NCI-H446 treated with DMSO at 0.1 percent for 48 hours (cell line): ENCODE measurements around the gene GNAQ.
"Not testable (repeated sequence)": the region's sequence is repeated elsewhere in the genome, so short reads cannot be mapped to it uniquely, and the experiment has no call there.

Experiments
- DNase-seq: peaks from one replicate; lab custom pipeline; 2025; lab: John Stamatoyannopoulos, UW

GNAQ gene

DNA sequence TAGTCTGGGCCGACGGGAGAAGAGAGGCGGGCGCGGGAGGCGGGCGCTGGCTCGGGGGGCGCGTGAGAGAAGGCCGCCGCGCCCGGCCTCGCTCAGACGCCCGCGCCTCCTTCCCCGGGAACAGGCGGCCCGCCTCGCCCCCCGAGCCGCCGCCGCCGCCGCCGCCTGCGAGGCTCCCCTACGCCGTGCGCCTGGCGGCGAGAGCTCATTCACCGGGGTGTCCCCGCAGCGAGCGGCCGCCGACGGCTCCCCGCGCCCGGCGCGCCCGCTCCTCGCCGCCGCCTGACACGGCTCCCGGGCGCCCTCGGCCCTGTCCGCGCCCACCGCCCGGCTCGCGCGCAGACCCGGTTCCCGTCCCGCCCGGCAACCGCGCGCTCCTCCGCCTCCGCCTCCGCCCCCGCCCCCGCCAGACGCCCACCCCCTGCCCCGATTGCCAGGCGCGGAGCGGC, at the start of gene GNAQ:
Gene GNAQ (minus strand): TSS at position 368 of the 449 bp plus-strand sequence. CDS start 576 bp downstream, outside the sequence.
- DNase-seq, result no peak

DNA sequence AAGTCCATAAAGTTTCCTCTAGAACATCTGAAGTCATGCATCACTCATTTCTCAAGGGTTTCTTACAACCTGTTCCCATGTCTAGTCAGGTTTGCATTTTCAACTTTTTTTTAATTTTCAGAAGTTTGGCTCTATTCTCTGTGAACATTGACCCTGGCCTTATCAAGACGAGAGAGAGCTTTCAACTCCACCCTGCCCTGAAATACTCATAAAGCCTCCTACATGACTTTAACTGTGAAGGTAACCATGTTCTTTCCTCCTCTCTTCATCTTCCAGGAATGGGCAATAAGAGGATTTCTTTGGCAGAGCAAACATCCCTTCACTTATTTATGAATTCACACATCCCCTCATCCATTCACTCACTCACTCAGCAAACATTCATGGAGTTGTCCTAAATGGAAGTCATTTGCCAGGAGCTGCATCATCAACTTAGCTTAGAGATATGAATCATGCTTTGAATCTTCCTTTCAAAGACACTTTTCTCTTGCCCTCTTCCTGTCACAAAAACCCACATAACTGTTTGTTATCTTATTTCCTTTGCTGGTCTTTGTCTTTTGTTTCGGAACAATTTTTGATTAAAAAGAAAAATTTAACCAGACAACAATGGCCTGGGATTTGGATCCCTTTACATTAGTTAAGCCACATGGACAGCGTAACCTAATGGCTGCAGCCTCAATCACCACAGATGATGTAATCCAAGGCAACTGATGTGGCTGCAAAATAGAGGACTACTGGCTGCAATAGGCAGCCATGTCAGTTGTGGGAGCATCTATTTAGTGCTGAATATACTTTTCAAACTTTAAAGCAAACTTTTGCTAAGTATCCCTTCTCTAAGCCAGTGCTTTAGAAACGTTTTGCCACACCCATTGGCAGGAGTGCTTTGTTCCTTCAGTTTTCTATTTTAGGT, 43.0 kb upstream of the GNAQ start:
- no peak for DNase-seq

DNA sequence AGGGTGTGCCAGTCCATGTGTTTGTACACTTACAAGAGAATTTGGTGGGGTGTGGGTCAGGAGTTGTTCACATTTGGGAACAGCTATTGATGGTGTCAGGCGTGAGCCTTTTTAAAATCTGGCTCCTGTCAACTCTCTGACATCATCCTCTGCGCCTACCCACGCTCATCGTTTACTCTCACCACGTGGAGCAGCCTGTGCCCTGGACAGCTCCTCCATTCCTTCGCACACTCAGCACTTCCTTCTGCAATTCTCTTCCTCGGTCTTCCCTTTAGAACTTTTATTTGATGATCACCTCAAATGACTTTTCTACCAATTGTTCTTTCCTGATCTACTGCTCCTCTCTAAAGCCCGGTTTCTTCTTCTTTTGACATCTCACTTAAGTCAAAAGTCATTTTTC, 42.1 kb upstream of the GNAQ start:
- DNase-seq, result no peak

DNA sequence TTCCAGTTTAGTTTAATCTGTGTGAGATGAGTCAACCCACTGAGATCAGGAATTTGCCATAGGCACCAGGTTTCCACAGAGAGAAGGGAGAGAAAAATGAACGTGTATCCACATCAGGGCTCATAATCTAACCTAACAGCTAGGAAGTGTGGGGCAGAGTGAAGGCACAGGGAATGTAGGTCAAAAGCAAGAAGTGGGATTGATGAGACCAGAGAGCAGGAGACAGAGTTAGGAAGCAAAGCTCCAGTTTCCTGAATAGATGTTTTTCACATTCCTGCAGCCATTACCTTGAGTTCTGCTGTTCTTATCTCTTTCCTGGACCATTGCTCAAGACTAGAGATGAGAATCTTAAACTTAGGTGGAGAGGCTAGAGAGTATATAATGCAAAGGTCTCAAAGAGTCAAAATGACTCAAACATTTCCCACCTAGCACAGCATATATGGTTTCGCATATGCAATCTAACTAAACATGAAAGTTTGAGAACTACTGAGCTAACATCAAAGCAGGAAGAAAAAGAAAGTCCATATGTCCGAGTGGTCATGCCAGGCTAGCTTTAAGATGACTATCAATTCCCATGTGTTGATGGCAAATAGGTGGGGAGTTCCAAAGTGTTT, 41.1 kb upstream of the GNAQ start:
- no peak for DNase-seq

DNA sequence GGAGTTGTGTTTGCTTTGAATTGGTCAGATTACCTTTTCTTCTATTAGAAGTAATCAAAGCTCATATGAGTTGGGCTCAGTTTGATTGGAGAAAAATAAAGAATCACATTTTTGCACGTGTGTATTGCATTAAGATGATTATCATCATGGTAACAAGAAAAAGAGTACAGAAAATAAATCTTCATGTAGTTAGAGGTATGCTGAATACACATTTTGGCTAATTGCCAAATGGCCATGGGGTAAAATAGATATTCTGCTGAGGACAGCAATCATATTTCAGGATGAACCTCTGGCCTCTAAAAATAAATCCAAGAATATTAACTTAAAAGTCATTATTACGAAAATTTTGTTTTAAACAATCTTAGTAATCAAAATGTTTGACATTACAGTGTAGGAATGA, 38.9 kb upstream of the GNAQ start:
- DNase-seq, result no peak

DNA sequence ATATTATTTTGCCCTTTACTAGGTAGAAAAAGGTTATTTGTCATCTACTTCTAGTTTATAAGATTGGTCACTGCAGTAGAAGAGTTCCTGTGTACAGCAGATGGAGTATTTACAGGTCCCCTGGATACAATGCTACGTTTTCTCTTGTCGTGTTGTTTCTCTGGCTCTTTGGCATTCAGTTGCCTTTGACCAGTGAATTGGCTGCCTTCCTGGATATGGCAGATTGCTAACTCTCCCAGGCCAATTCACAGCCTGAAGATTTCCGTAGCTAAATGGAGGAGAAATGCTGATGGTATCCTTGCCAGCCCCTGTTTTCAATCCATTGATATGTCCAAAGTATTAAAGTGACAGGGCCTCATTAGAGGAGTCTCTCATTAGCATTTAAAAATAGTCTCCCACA, 32.5 kb upstream of the GNAQ start:
- DNase-seq, result peak; percentile 54

DNA sequence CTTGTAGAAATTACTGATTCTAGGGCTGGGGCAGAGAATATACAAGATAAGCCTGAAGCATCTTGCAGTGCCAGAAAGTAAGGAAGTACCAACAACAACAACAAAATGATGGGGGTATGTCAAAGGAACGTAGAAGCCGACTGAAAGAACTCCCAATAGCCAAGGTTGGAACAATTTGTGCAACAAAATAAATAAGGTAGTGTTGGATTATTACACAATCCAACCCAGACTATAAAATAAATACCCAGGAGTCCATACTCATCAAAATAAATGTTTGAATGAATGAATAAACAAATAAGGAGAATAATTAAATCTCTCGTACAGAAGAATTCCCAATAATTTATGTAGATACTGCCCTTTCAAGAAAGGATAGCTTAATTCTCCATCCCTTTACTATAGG, 31.1 kb upstream of the GNAQ start:
- DNase-seq, result no peak

DNA sequence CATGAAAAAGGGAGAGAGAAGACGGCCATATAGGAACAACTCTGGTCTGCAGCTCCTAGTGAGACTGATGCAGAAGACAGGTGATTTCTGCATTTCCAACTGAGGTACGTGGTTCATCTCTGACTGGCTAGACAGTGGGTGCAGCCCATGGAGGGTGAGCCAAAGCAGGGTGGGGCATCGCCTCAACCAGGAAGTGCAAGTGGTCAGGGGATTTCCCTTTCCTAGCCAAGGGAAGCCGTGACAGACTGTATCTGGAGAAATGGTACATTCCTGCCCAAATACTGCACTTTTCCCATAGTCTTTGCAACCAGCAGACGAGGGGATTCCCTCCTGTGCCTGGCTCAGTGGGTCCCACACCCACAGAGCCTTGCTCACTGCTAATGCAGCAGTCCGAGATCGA, 22.6 kb upstream of the GNAQ start:
- not testable (repeated sequence) for DNase-seq

DNA sequence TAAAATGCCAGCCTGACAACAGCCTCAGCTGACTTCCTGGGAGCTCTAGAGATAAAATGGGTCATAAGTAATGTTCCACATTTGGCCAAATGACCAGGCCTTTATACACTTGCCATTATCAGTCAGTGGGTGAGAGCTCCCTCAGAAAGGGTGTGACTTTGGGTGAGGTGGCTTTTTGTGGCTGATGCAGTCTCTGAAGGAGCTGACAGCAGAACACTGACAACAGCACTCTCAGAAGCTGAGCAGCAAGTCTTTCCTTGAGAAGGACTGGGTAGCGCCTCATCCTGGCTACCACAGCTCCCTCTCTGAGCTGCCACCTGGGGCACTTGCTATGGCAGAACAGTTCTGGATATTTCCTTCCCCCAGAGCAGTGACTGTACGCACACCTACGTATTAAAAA, 22.0 kb upstream of the GNAQ start:
- DNase-seq, result no peak

DNA sequence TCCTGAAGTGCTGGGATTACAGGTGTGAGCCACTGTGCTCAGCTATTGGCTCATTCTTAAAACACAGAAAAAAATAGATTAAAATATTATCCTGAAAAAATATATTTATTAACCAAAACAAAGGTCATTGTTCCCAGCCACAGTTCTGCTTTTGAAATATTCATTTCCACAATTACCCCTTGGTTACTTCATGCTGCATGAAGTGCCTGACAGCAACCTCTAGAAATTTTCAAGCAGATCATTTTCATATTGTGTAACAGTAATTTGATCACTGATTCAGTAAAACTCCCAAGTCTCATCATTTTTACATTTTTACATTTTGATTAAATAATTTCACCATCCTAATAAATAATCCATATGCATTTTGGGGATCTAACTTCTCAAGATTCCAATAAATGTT, 18.8 kb upstream of the GNAQ start:
- no peak for DNase-seq

DNA sequence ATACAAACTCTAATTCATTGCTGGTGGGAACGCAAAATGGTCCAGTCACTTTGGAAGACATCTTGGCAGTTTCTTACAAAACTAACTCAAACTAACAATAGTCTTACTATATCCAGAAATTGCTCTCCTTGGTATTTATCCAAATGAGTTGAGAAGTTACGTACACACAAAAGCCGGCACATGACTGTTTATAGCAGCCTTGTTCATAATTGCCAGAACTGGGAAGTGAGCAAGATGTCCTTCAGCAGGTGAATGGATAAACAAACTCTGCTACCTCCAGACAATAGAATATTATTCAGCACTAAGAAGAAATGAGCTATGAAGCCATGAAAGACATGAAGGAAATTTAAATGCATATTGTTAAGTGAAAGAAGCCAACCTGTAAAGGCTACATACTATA, 17.9 kb upstream of the GNAQ start:
- DNase-seq, result no peak

DNA sequence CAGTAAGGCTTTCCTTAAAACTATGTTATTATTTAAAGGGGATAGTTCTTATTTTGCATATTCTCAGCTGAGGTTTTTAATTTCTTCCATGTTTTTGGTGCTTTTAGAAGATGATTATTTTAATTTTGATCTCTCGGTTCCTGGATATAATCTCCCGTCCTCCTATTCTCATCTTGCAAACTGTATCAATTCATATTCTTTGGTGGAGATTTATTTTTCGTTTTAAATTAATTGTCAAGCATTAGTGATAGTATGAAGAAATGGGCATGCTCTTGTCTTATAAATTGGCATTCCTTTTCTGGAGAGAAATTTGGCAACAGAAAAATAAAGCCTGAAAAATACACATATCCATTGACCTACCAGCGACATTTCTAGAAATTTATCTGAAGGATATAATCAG, 15.5 kb upstream of the GNAQ start:
- no peak for DNase-seq

DNA sequence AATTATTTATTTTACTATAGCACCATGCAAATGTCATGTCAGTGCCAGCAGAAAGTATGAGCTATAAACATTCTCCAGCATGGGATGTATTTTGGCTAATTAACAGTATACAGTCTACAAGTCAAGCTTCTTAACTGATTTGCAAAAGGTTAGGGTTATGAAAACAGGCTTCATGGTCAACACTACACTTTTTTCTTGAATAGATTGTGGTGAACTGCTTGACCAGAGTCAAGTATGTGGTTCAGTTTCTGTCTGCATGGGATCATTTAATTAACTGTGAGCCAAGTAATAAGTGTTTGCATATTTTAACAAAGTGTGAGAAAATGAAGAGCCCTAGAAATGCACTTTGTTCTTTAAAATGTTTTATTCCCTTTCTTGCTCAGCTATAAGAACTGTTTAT, 14.5 kb upstream of the GNAQ start:
- no peak for DNase-seq

DNA sequence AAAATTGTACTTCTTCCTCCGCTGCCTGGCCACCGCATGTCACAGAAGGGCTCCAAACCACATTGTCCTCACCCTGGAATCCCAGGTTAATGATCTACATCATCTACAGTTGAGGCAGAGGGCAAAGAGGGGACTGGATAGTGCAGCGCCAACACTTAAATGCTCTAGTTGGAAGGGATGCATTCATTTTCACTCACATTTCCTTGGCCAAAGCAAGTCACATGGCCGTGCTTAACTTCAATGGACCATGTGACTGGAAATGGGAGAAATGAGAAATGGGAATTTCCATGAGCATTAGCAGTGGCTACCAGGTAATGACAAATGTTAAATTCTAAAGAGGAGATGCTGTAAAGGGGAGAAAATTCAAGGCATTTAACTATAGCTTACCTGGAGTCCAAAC, 13.3 kb upstream of the GNAQ start:
- no peak for DNase-seq

DNA sequence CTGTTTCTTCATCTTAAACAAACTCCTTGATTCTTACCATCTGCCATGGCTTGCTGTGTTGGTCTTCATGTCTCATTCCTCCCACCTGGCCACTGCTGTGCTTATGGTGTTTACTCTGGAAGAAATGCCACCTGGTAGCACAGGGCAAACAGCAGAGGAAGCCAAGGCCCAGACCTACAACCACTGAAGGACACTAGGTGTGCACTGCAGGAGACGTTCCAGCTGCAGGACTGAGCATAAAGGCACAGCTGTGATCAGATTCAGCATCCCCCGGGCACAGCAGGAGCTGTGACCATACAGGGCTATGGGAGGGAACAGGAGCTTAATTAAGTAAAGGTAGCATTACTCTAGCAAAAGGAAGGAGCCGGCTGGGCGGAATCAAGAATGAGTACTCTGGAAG, 12.6 kb upstream of the GNAQ start:
- DNase-seq, result no peak

DNA sequence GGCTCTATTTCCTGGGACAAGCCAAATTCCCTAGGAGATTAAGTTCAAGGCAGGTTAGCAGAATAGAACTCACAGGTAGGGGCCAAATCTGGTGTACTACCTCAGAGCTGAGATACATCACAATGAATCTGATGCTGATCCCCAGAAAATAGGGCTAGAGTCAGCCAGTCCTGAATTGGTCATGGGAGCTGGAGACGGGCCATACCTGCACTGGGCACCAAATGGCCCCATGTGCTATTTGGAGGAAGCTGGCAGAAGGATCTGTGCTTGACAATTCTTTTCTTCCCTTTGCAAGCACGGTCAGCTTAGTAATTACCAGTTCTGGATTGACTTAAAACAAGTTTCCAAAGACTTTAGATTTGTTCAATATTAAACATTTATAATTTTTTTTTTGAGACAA, 10.4 kb upstream of the GNAQ start:
- DNase-seq, result no peak

DNA sequence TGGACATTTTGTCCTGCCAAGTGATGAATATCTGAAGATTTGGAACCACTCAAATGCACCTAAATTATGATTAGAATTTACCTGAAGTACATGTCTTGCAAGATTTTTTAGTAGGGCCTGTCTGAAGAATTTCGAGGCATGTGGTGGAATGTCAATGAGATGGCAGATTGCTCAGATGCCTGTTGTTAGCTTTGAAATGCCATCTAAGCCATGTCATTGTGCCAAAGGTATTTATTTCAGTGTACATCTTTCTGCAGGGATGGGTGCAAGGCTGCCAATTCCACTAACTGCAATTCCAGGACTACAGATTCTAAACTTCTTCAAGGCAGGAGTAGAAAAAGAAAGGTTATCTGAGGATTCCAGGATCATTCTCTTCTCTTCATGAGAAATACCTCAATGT, 9.1 kb upstream of the GNAQ start:
- no peak for DNase-seq

DNA sequence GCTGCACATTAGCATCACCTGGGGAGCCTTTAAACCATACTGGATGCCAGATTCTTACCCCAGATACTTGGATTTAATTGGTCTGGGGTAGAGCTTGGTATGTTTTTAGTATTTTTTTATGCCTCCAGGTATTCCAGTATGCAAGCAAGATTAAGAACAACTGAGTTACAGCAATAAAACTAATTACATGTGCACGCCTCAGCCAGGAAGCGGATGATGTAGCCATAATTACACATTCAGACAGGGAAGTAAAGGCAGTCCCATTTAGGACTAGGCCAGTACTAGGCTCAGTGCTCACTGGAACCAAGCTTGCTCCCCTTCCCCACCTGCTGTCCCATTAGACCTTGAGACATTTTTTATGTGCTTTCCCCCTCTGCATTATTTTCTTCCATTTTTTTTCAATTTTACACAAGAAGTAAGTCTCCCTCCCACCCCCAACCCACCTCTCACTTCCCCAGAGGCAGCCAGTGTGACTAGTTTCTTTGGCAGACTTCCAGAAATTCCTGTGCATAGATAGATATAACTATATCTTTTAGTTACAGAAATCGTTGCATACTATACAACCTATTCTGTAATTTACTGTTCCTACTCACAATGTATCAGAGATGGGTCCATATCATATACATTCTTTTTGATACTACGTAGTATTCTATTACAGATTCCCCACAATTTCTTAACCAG, 7.1 kb upstream of the GNAQ start:
- DNase-seq, result no peak

DNA sequence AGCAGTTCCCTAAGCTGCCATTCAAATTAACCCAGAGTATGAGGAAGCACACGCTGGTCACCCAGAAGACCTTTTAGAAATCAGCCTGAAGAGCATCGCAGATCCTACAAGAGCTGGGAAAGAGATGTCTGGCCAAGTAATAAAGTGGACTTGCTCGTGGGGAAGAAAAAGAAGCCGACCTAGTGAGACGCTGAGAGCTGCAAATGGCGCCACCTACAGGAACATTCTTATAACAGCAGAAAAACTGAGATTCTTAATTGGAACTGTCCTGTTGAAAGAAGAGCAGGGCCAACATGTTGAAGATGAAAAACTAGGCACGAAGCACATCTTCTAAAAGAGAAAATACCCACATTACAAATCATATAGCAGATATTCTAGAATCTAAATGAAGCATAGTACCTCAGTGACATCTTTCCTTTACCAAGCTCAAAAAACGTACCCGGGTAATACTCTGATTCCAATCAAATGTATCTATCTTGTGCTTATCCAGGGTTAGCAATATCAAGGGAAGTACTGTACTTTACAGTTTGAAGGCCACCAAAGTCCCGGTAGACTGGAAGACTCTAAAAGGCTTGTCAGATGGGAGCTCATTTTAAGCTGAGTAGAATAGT, 3.9 kb upstream of the GNAQ start:
- DNase-seq, result peak; percentile 22

DNA sequence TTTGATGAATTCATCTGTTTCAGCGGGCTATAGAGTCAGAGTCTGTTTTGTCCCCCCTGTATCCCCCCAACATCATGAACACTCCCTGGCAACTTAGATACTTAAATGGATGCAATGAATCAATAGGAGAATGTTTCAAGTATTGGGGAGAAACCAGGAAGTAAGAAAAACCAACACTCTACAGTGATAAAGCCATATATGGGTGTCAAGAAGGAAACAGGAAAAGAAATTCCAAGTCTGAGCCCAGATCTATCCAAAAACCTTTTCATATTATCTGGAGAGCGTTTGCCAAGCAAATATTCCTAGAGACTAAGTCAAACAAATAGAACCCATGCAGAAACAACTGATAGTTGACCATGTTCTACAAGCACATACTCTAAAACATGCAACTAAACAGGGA, 2.3 kb upstream of the GNAQ start:
- DNase-seq, result no peak

DNA sequence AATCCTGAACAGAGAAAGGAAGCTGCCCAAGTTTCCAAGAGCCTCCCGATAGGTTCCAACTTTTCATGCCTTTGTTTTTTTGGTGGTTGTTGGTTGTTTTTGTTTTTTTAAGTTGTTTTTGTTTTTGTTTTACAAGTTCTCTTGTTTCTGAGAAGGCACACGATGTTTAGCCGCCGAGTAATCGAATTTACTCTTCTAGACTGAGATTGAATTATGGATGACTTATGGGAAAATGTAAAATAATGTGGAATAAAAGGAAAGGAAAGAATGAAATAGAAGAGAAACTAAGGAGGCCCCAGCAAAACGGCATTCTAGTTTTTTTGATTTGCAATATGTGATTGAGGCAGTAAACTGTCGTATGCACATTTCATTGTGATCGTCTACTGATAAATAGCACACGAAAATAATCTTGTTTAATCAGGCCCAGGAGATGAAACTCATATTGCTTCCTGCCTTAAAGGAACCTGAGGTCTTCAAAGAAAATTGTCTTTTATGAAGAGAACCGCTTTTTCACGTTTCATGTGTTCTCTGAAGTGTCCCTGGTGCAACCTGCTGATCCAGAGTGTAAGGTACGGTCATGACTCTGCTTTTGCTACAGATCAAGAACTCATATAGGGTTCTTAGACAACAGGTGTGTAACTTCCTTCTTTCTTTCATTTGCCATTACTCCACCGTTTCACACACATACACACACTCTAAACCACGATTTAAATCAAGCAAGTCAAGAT, 1.3 kb upstream of the GNAQ start:
- DNase-seq, result no peak
